ENCODE measurements around the gene FOXS1.

DNA sequence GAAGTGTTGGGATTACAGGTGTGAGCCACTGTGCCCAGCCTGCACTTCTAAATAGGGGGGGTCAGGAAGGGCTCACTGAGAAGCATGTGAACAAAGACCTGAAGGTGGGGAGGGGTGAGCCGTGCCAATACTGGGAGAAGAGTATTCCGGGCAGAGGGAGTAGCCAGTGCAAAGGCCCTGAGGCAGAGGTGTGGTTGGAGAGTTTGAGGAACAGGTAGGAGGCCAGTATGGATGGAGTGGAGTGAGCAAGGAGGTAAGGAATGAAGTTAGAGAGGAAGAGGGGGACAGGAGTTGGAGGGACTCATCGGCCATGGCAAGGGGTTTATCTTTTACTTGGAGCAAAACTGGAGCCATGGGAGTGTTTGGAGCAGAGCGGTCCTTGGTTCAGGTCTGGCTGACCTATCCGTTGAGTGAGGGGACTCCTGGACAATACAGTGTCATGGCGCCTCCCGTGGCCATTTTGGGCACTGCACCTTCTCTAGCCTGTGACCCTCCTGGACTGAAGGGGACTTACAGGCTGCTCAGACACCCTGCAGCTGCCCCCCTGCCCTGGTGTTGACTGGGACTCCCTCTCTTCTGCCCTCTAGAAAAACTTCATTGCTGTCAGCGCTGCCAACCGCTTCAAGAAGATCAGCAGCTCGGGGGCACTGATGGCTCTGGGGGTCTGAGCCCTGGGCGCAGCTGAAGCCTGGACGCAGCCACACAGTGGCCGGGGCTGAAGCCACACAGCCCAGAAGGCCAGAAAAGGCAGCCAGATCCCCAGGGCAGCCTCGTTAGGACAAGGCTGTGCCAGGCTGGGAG, 12.1 kb downstream of the FOXS1 start:
- TF ChIP-seq, protein P1, sequence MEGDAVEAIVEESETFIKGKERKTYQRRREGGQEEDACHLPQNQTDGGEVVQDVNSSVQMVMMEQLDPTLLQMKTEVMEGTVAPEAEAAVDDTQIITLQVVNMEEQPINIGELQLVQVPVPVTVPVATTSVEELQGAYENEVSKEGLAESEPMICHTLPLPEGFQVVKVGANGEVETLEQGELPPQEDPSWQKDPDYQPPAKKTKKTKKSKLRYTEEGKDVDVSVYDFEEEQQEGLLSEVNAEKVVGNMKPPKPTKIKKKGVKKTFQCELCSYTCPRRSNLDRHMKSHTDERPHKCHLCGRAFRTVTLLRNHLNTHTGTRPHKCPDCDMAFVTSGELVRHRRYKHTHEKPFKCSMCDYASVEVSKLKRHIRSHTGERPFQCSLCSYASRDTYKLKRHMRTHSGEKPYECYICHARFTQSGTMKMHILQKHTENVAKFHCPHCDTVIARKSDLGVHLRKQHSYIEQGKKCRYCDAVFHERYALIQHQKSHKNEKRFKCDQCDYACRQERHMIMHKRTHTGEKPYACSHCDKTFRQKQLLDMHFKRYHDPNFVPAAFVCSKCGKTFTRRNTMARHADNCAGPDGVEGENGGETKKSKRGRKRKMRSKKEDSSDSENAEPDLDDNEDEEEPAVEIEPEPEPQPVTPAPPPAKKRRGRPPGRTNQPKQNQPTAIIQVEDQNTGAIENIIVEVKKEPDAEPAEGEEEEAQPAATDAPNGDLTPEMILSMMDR (IDR thresholded peaks at IDR 0.05) = peak; percentile 100
- no peak for TF ChIP-seq POLR2AphosphoS5 (IDR thresholded peaks at IDR 0.05; ENCODE audit: low read depth, low read length)

All from Panc1 (cell line).